ENCODE data around the gene DCLK2.

- TF ChIP-seq, protein P1, sequence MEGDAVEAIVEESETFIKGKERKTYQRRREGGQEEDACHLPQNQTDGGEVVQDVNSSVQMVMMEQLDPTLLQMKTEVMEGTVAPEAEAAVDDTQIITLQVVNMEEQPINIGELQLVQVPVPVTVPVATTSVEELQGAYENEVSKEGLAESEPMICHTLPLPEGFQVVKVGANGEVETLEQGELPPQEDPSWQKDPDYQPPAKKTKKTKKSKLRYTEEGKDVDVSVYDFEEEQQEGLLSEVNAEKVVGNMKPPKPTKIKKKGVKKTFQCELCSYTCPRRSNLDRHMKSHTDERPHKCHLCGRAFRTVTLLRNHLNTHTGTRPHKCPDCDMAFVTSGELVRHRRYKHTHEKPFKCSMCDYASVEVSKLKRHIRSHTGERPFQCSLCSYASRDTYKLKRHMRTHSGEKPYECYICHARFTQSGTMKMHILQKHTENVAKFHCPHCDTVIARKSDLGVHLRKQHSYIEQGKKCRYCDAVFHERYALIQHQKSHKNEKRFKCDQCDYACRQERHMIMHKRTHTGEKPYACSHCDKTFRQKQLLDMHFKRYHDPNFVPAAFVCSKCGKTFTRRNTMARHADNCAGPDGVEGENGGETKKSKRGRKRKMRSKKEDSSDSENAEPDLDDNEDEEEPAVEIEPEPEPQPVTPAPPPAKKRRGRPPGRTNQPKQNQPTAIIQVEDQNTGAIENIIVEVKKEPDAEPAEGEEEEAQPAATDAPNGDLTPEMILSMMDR (IDR thresholded peaks at IDR 0.05; ENCODE audit: low read depth, low read length): no peak
- TF ChIP-seq POLR2A (IDR thresholded peaks at IDR 0.05; ENCODE audit: extremely low read depth, insufficient read length): no peak
- TF ChIP-seq, protein P2, sequence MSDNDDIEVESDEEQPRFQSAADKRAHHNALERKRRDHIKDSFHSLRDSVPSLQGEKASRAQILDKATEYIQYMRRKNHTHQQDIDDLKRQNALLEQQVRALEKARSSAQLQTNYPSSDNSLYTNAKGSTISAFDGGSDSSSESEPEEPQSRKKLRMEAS (IDR thresholded peaks at IDR 0.05; ENCODE audit: low read depth, low read length): no peak
Observed at GRCh38 chr4:150207871-150208270, 129.6 kb downstream of the DCLK2 start.
